ENCODE data around the gene VASH2. TPM values are rescaled to one million over a fixed set of nuclear protein-coding genes. Genes with fewer than 3 reads are reported as not detected.
"Not testable (repeated sequence)": the region's sequence is repeated elsewhere in the genome, so short reads cannot be mapped to it uniquely, and the experiment has no call there.

The VASH2 gene
- total RNA-seq, 2 donors from 2014 or later = 1.6 TPM; not detected in 1

- DNase-seq (no peak), ATAC-seq (no peak)
- Histone ChIP-seq H3K27ac (no peak overlapping the region), H3K27me3 (no peaks in the 10 kb centered on the region), H3K36me3 (replicated peaks in 1 of 2; ENCODE audit: insufficient read depth in 1 of 2, low read depth in 2 of 2) (no peaks in the 10 kb centered on the region), H3K4me1 (peaks cover 11% of the 10 kb centered on the region), H3K9me3 (no peaks in the 10 kb centered on the region), H3K4me3 (no peak overlapping the region)
- intact Hi-C loops (cut with DNase I) = no loop called here
- 94% methylated on average over 9 of the region's 9 CpGs for WGBS, 2 donors
- TF ChIP-seq POLR2A (IDR thresholded peaks at IDR 0.05) (no peak), CTCF (IDR thresholded peaks at IDR 0.05) (no peak)
Measured at GRCh38 chr1:213017447-213018273, 67.3 kb downstream of the VASH2 start.

DNA sequence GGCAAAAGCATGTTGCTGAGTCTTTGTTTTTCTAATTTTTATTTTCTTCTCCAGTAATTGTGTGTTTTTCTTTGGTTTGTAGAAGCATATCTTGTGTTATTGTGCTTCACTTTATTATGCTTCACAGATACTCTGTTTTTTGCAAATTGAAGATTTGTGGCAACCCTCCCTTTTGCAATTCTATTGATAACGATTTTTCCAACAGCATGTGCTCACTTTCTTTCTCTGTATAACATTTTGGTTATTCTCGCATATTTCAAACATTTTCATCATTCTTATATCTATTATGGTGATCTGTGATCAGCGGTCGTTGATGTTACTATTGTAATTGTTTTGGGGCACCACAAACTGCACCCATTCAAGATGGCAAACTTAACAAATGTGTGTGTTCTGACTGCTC is 69.1 kb downstream of the VASH2 start:
- H3K36me3 ChIP-seq (replicated peaks in 1 of 2; ENCODE audit: insufficient read depth in 1 of 2, low read depth in 2 of 2) = no peaks in the 10 kb centered on the region
- TF ChIP-seq CTCF (IDR thresholded peaks at IDR 0.05) (no peak), POLR2A (IDR thresholded peaks at IDR 0.05) (no peak)
- no peaks in the 10 kb centered on the region for H3K27me3 ChIP-seq
- WGBS, 2 donors = 74 to 85% methylated on average over 4 of the region's 4 CpGs
- H3K9me3 ChIP-seq = no peaks in the 10 kb centered on the region
- ATAC-seq (no peak), DNase-seq (no peak)
- intact Hi-C loops (cut with DNase I) = no loop called here
- H3K27ac ChIP-seq = no peak overlapping the region
- H3K4me3 ChIP-seq = no peak overlapping the region
- peaks cover 7% of the 10 kb centered on the region for H3K4me1 ChIP-seq

DNA sequence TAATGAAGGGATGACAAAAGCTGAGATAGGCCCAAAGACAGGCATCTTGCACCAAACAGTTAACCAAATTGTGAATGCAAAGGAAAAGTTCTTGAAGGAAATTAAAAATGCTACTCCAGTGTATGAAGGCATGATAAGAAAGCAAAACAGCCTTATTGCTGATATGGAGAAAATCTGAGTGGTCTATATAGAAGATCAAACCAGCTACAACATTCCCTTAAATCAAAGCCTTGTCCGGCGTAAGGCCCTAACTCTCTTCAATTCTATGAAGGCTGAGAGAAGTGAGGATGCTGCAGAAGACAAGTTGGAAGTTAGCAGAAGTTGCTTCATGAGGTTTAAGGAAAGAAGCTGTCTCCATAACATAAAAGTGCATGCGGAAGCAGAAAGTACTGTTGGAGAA is 69.7 kb downstream of the VASH2 start:
- Histone ChIP-seq H3K27ac (no peak overlapping the region), H3K36me3 (replicated peaks in 1 of 2; ENCODE audit: insufficient read depth in 1 of 2, low read depth in 2 of 2) (no peaks in the 10 kb centered on the region), H3K4me3 (no peak overlapping the region), H3K27me3 (no peaks in the 10 kb centered on the region), H3K9me3 (no peaks in the 10 kb centered on the region), H3K4me1 (peaks cover 4% of the 10 kb centered on the region)
- intact Hi-C loops (cut with DNase I) = no loop called here
- ATAC-seq (no peak), DNase-seq (no peak)
- 88 to 90% methylated on average over 3 of the region's 3 CpGs for WGBS, 2 donors
- TF ChIP-seq POLR2A (IDR thresholded peaks at IDR 0.05) (no peak), CTCF (IDR thresholded peaks at IDR 0.05) (no peak)

- WGBS, 2 donors = 67 to 78% methylated on average over 3 of the region's 3 CpGs
- intact Hi-C loops (cut with DNase I) = not testable (repeated sequence)
Measured at GRCh38 chr1:213027024-213027423, 76.7 kb downstream of the VASH2 start.

DNA sequence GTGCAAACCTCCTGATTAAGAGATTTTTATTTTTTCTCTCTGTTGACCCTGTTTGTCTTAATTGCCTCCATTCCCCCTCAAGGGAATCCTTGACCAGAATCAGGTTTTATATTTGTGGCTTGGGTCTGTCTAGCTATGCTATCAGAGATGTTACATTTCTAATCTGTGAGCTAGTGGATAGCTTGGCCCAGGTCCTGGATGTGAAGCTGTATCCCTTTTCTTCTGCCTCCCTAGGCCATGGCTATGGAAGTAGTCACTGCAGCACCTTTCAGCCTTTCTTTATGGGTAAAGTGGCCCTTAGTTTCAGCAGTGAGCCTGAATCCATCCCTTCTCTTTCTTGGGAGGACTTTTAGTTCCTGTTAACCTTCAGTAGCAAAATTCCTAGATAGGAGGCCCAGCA is 82.3 kb downstream of the VASH2 start:
- no peak for DNase-seq
- H3K27me3 ChIP-seq = no peaks in the 10 kb centered on the region

More at GRCh38 chr1:213027024-213027423, 76.7 kb downstream of the VASH2 start:
- H3K4me3 ChIP-seq; H3K27ac ChIP-seq; H3K9me3 ChIP-seq; H3K36me3 ChIP-seq (replicated peaks in 1 of 2; ENCODE audit: insufficient read depth in 1 of 2, low read depth in 2 of 2); DNase-seq; H3K4me1 ChIP-seq; H3K27me3 ChIP-seq; ATAC-seq: not testable (repeated sequence)

More for the DNA sequence above, 82.3 kb downstream of the VASH2 start:
- no peaks in the 10 kb centered on the region for H3K9me3 ChIP-seq
- no peak overlapping the region for H3K4me3 ChIP-seq
- ATAC-seq = no peak
- H3K27ac ChIP-seq = no peak overlapping the region
- no peak for TF ChIP-seq POLR2A (IDR thresholded peaks at IDR 0.05)
- TF ChIP-seq CTCF (IDR thresholded peaks at IDR 0.05) = no peak
- H3K36me3 ChIP-seq (replicated peaks in 1 of 2; ENCODE audit: insufficient read depth in 1 of 2, low read depth in 2 of 2) = no peaks in the 10 kb centered on the region
- H3K4me1 ChIP-seq = no peaks in the 10 kb centered on the region
- intact Hi-C loops (cut with DNase I) = no loop called here
